ENCODE results near the gene RAB6B. TPM values are rescaled to one million over a fixed set of nuclear protein-coding genes. Genes with fewer than 3 reads are reported as not detected.

Gene RAB6B
- total and polyA plus RNA-seq, 2 donors (not counting 1 experiment from before 2014, with no cell fraction given), result 0.83 to 1.5 TPM

DNA sequence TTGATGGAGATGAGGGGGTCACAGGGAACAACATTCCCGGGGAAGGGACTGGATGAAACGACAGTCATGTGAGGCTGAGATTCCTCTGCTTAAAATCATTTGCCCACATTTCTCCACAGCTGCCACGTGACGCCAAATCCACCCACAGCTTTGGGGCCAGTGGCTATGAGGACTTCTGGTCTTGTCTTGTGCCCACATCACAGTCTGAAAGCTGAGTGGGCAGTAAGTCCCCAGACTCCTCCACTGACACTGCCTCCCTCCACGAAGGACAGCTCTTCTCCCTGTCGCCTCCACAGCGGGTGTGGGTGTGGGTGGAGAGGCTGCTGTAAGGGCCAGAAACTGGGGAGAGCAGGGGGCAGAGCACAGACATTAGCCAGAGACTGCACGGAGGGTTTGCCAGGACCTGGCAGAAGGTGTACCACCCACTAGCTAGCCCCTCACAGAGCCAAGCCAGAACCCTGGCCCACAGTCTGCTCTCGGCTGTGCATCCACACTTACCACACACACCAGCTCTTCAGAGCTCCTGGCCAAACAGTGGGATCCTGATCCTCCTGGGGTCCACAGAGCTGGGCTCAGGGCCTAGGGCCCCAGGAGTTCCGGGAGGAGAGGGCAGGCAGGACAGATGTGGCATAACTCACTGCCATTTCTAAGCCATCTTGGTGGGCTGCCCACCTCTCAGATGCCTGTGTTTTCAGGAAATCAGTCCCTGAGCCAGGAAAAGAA, 24.2 kb downstream of the RAB6B start:
- Histone ChIP-seq H3K36me3 (ENCODE audit: control insufficient read depth, insufficient read depth, low read length) (no peaks in the 10 kb centered on the region), H3K9ac (ENCODE audit: insufficient read depth, low read length) (no peak overlapping the region), H3K79me2 (ENCODE audit: control insufficient read depth, insufficient read depth, low read length) (no peaks in the 10 kb centered on the region), H3K4me2 (ENCODE audit: extremely low read depth, insufficient read depth, low read length) (no peak overlapping the region), H3K4me3 (replicated peaks in 1 of 4; ENCODE audit: control extremely low read depth in 1 of 4, insufficient read depth in 1 of 4, low read depth in 3 of 4, low read length in 4 of 4) (no peak overlapping the region), H3K4me1 (ENCODE audit: control insufficient read depth, extremely low read depth, insufficient read depth, low read length) (no peaks in the 10 kb centered on the region), H3K27ac (ENCODE audit: insufficient read depth, low read length) (no peak overlapping the region), H2AFZ (ENCODE audit: low read length) (no peak overlapping the region), H3K9me3 (ENCODE audit: control insufficient read depth, insufficient read depth, low read depth, low read length) (no peaks in the 10 kb centered on the region), H3K27me3 (ENCODE audit: control insufficient read depth, insufficient read depth, low read length) (no peaks in the 10 kb centered on the region), H4K20me1 (ENCODE audit: control insufficient read depth, extremely low read depth, insufficient read depth, low read length) (no peaks in the 10 kb centered on the region)
- TF ChIP-seq EZH2 (IDR thresholded peaks at IDR 0.05; ENCODE audit: low read length, missing control alignments) (no peak), CTCF (conservative IDR thresholded peaks at IDR 0.05 in 1 of 2, IDR thresholded peaks at IDR 0.05 in 1 of 2; ENCODE audit: low read depth in 1 of 2, low read length in 2 of 2) (no peak)
- no peak for DNase-seq (ENCODE audit: low read depth in 2 of 2)

DNA sequence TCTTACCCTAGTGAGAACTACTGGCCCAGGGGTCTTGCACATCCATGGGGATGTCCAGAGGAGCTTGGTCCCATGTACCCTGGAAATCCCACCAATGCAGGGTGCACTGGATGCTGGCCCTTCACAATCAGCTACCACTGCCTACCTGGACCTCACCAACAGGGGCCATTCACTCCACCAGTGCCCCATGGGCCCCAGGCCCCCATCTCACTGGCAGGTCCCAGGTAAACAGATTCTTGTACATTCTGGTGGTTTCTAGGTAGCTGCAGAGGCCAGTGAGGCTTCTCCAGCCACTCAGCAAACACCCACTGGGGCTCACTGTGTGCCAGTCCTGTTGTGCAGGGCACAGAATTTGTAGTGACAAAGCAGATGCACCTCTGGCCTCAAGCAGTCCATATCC, 24.9 kb downstream of the RAB6B start:
- Histone ChIP-seq H3K4me1 (ENCODE audit: control insufficient read depth, extremely low read depth, insufficient read depth, low read length) (no peaks in the 10 kb centered on the region), H3K4me2 (ENCODE audit: extremely low read depth, insufficient read depth, low read length) (no peak overlapping the region), H3K79me2 (ENCODE audit: control insufficient read depth, insufficient read depth, low read length) (no peaks in the 10 kb centered on the region), H3K9ac (ENCODE audit: insufficient read depth, low read length) (no peak overlapping the region), H3K4me3 (replicated peaks in 1 of 4; ENCODE audit: control extremely low read depth in 1 of 4, insufficient read depth in 1 of 4, low read depth in 3 of 4, low read length in 4 of 4) (no peak overlapping the region), H2AFZ (ENCODE audit: low read length) (no peak overlapping the region), H3K9me3 (ENCODE audit: control insufficient read depth, insufficient read depth, low read depth, low read length) (no peaks in the 10 kb centered on the region), H4K20me1 (ENCODE audit: control insufficient read depth, extremely low read depth, insufficient read depth, low read length) (no peaks in the 10 kb centered on the region), H3K27ac (ENCODE audit: insufficient read depth, low read length) (no peak overlapping the region), H3K27me3 (ENCODE audit: control insufficient read depth, insufficient read depth, low read length) (no peaks in the 10 kb centered on the region), H3K36me3 (ENCODE audit: control insufficient read depth, insufficient read depth, low read length) (no peaks in the 10 kb centered on the region)
- DNase-seq (ENCODE audit: low read depth in 2 of 2), result no peak
- TF ChIP-seq CTCF (conservative IDR thresholded peaks at IDR 0.05 in 1 of 2, IDR thresholded peaks at IDR 0.05 in 1 of 2; ENCODE audit: low read depth in 1 of 2, low read length in 2 of 2), result no peak
- TF ChIP-seq EZH2 (IDR thresholded peaks at IDR 0.05; ENCODE audit: low read length, missing control alignments), result no peak

DNA sequence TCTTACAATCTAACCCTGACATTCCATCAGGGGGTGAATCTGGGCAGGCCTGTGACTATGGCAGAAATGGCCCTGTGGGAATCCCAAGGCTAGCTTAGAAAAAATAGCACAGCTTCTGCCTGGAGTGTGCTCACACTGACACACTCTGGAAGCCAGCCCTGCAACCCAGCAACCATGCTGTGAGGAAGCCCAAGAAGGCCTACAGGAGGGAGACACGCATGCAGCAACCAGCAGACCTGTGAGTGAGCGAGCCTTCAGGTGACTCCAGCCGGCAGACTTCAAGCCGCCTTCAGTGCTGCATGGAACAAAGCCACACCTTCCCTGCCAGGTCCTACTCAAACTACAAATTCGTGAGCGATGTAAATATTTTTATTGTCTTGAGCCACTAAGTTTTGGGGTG, 26.1 kb downstream of the RAB6B start:
- Histone ChIP-seq H4K20me1 (ENCODE audit: control insufficient read depth, extremely low read depth, insufficient read depth, low read length) (no peaks in the 10 kb centered on the region), H3K79me2 (ENCODE audit: control insufficient read depth, insufficient read depth, low read length) (no peaks in the 10 kb centered on the region), H3K36me3 (ENCODE audit: control insufficient read depth, insufficient read depth, low read length) (no peaks in the 10 kb centered on the region), H3K9me3 (ENCODE audit: control insufficient read depth, insufficient read depth, low read depth, low read length) (no peaks in the 10 kb centered on the region), H3K4me2 (ENCODE audit: extremely low read depth, insufficient read depth, low read length) (no peak overlapping the region), H3K4me1 (ENCODE audit: control insufficient read depth, extremely low read depth, insufficient read depth, low read length) (no peaks in the 10 kb centered on the region), H2AFZ (ENCODE audit: low read length) (no peak overlapping the region), H3K9ac (ENCODE audit: insufficient read depth, low read length) (no peak overlapping the region), H3K4me3 (replicated peaks in 1 of 4; ENCODE audit: control extremely low read depth in 1 of 4, insufficient read depth in 1 of 4, low read depth in 3 of 4, low read length in 4 of 4) (no peak overlapping the region), H3K27ac (ENCODE audit: insufficient read depth, low read length) (no peak overlapping the region), H3K27me3 (ENCODE audit: control insufficient read depth, insufficient read depth, low read length) (peaks cover 2% of the 10 kb centered on the region)
- no peak for DNase-seq (ENCODE audit: low read depth in 2 of 2)
- TF ChIP-seq EZH2 (IDR thresholded peaks at IDR 0.05; ENCODE audit: low read length, missing control alignments), result no peak
- TF ChIP-seq CTCF (conservative IDR thresholded peaks at IDR 0.05 in 1 of 2, IDR thresholded peaks at IDR 0.05 in 1 of 2; ENCODE audit: low read depth in 1 of 2, low read length in 2 of 2), result no peak
